ENCODE measurements around the gene UBE2C. TPM values are rescaled to one million over a fixed set of nuclear protein-coding genes. Genes with fewer than 3 reads are reported as not detected.
"Not testable (repeated sequence)": the region's sequence is repeated elsewhere in the genome, so short reads cannot be mapped to it uniquely, and the experiment has no call there.

UBE2C gene
- total RNA-seq, 1 experiment from 2014 or later, result 205 TPM

DNA sequence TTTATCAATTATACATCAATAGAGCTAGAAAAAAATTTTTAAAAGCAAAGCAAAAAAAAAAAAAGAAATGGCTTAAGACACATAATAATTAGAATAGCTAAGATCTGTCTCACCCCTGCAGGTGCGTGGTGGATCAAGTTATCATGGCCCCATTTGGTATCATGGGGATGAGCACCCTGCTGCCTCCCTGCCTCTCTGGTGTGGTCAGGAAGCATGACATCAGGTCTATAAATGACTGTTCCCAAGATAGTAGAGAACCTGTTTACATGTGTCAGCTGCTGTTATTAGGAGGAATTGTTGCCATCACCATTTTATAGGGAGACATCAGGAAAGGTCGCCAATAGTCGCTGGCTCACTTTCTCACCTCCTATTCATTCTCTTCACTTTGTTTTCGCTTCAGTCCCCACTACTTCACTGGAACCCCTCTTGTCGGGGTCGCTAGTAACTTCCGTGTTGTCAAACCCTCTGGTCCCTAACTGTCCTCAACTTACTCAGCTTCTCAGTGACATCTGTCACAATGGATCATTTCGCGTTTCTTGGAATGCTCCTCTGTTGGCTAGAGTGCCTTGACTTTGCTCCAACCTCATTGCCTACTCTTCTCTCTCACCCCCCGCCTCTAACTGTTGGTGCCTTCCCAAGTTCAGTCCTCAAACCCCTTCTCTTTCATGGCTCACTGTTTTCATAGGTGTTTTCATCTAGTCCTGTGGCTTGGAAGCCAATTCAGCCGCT lies 15.9 kb upstream of the UBE2C start:
- DNase-seq (ENCODE audit: low read depth, low spot score), result no peak
- intact Hi-C loops (cut with micrococcal nuclease), result no loop called here
- Histone ChIP-seq H3K27ac (ENCODE audit: low read depth, low read length) (no peak overlapping the region), H3K27me3 (ENCODE audit: insufficient read depth, low read length) (no peaks in the 10 kb centered on the region), H4K20me1 (ENCODE audit: insufficient read depth) (0 out of 2 replicates have a peak, but pooled peaks cover 4% of the 10 kb centered on the region), H3K4me1 (ENCODE audit: control insufficient read depth in 1 of 2, insufficient read depth in 2 of 2, low read length in 2 of 2) (peaks cover 6 to 11% of the 10 kb centered on the region in 2 experiments; a peak in 3 of 4 replicates), H2AFZ (ENCODE audit: low read depth, low read length, poor library complexity, severe bottlenecking) (no peak overlapping the region), H3K36me3 (ENCODE audit: control insufficient read depth in 1 of 2, insufficient read depth in 2 of 2, low read length in 2 of 2) (peaks cover 22 to 30% of the 10 kb centered on the region in 2 experiments), H3K4me2 (ENCODE audit: low read length) (no peak overlapping the region), H3K9me2 (ENCODE audit: insufficient read depth) (no peaks in the 10 kb centered on the region), H3K9me3 (ENCODE audit: control insufficient read depth in 1 of 2, insufficient read depth in 1 of 2, low read depth in 1 of 2, low read length in 2 of 2) (no peaks in the 10 kb centered on the region), H3K9ac (ENCODE audit: low read length) (no peak overlapping the region), H3K4me3 (replicated peaks in 1 of 2; ENCODE audit: low read depth in 1 of 2, low read length in 2 of 2) (no peak overlapping the region), H3K79me2 (ENCODE audit: insufficient read depth, low read length) (peaks cover 18% of the 10 kb centered on the region)
- RAD21 ChIA-PET (ENCODE audit: low non-redundant PET in 1 of 2, low total read pairs in 2 of 2, uncharacterized antibody in 2 of 2, unreplicated experiment in 2 of 2), result no interaction called here
- no TSS peak for BruUV-seq (replicated peaks)
- POLR2A ChIA-PET, result no interaction called here
- TF ChIP-seq POLR2AphosphoS5 (IDR thresholded peaks at IDR 0.05; ENCODE audit: low read depth, low read length), result no peak
- TF ChIP-seq POLR2A (IDR thresholded peaks at IDR 0.05; ENCODE audit: borderline replicate concordance, extremely low read depth, insufficient read depth, insufficient read length), result no peak
- no peak for TF ChIP-seq SIN3A (IDR thresholded peaks at IDR 0.05; ENCODE audit: low read depth)
- TF ChIP-seq EZH2phosphoT487 (IDR thresholded peaks at IDR 0.05; ENCODE audit: borderline replicate concordance), result no peak
- no peak for TF ChIP-seq RAD21 (IDR thresholded peaks at IDR 0.05; ENCODE audit: low read depth)
- no peak for TF ChIP-seq EZH2 (IDR thresholded peaks at IDR 0.05)
- no peak for TF ChIP-seq ZFX (IDR thresholded peaks at IDR 0.05)
- TF ChIP-seq, protein P1, sequence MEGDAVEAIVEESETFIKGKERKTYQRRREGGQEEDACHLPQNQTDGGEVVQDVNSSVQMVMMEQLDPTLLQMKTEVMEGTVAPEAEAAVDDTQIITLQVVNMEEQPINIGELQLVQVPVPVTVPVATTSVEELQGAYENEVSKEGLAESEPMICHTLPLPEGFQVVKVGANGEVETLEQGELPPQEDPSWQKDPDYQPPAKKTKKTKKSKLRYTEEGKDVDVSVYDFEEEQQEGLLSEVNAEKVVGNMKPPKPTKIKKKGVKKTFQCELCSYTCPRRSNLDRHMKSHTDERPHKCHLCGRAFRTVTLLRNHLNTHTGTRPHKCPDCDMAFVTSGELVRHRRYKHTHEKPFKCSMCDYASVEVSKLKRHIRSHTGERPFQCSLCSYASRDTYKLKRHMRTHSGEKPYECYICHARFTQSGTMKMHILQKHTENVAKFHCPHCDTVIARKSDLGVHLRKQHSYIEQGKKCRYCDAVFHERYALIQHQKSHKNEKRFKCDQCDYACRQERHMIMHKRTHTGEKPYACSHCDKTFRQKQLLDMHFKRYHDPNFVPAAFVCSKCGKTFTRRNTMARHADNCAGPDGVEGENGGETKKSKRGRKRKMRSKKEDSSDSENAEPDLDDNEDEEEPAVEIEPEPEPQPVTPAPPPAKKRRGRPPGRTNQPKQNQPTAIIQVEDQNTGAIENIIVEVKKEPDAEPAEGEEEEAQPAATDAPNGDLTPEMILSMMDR (IDR thresholded peaks at IDR 0.05 in 2 of 3, conservative IDR thresholded peaks at IDR 0.05 in 1 of 3; ENCODE audit: borderline replicate concordance in 1 of 3, insufficient read depth in 1 of 3, low read depth in 2 of 3, low read length in 2 of 3), result no peak
- TF ChIP-seq YY1 (IDR thresholded peaks at IDR 0.05; ENCODE audit: extremely low read depth, insufficient replicate concordance, low read depth, low read length), result no peak
- CTCF ChIA-PET, result no interaction called here
- ATAC-seq, result no peak

GRCh38 chr20:45797510-45797909 lies 14.9 kb upstream of the UBE2C start:
- H4K20me1 ChIP-seq (ENCODE audit: insufficient read depth); CTCF ChIA-PET; RAD21 ChIA-PET (ENCODE audit: low non-redundant PET in 1 of 2, low total read pairs in 2 of 2, uncharacterized antibody in 2 of 2, unreplicated experiment in 2 of 2); H3K4me3 ChIP-seq (replicated peaks in 1 of 2; ENCODE audit: low read depth in 1 of 2, low read length in 2 of 2); BruUV-seq (replicated peaks); H3K27me3 ChIP-seq (ENCODE audit: insufficient read depth, low read length); H3K9ac ChIP-seq (ENCODE audit: low read length); H3K4me1 ChIP-seq (ENCODE audit: control insufficient read depth in 1 of 2, insufficient read depth in 2 of 2, low read length in 2 of 2); H2AFZ ChIP-seq (ENCODE audit: low read depth, low read length, poor library complexity, severe bottlenecking); ATAC-seq; H3K9me2 ChIP-seq (ENCODE audit: insufficient read depth); H3K9me3 ChIP-seq (ENCODE audit: control insufficient read depth in 1 of 2, insufficient read depth in 1 of 2, low read depth in 1 of 2, low read length in 2 of 2); H3K27ac ChIP-seq (ENCODE audit: low read depth, low read length); POLR2A ChIA-PET; H3K4me2 ChIP-seq (ENCODE audit: low read length); intact Hi-C loops (cut with micrococcal nuclease); DNase-seq (ENCODE audit: low read depth, low spot score): not testable (repeated sequence)
- Histone ChIP-seq H3K79me2 (ENCODE audit: insufficient read depth, low read length) (peaks cover 12% of the 10 kb centered on the region), H3K36me3 (ENCODE audit: control insufficient read depth in 1 of 2, insufficient read depth in 2 of 2, low read length in 2 of 2) (peaks cover 28 to 33% of the 10 kb centered on the region in 2 experiments)

DNA sequence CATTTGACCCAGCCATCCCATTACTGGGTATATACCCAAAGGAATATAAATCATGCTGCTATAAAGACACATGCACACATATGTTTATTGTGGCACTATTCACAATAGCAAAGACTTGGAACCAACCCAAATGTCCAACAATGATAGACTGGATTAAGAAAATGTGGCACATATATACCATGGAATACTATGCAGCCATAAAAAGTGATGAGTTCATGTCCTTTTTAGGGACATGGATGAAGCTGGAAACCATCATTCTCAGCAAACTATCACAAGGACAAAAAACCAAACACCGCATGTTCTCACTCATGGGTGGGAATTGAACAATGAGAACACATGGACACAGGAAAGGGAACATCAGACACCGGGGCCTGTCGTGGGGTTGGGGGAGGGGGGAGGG lies 14.5 kb upstream of the UBE2C start:
- BruUV-seq (replicated peaks); H3K9me3 ChIP-seq (ENCODE audit: control insufficient read depth in 1 of 2, insufficient read depth in 1 of 2, low read depth in 1 of 2, low read length in 2 of 2); H3K9me2 ChIP-seq (ENCODE audit: insufficient read depth); H3K27me3 ChIP-seq (ENCODE audit: insufficient read depth, low read length); intact Hi-C loops (cut with micrococcal nuclease); H3K4me2 ChIP-seq (ENCODE audit: low read length); RAD21 ChIA-PET (ENCODE audit: low non-redundant PET in 1 of 2, low total read pairs in 2 of 2, uncharacterized antibody in 2 of 2, unreplicated experiment in 2 of 2); H2AFZ ChIP-seq (ENCODE audit: low read depth, low read length, poor library complexity, severe bottlenecking); H3K9ac ChIP-seq (ENCODE audit: low read length); H3K4me3 ChIP-seq (replicated peaks in 1 of 2; ENCODE audit: low read depth in 1 of 2, low read length in 2 of 2); H3K79me2 ChIP-seq (ENCODE audit: insufficient read depth, low read length); DNase-seq (ENCODE audit: low read depth, low spot score); H3K4me1 ChIP-seq (ENCODE audit: control insufficient read depth in 1 of 2, insufficient read depth in 2 of 2, low read length in 2 of 2); H3K27ac ChIP-seq (ENCODE audit: low read depth, low read length); H4K20me1 ChIP-seq (ENCODE audit: insufficient read depth); ATAC-seq; POLR2A ChIA-PET: not testable (repeated sequence)
- CTCF ChIA-PET, result interaction anchor here (1.5 kb wide), 1 partner anchor 15 kb away, joined by 4 read pairs; no protein-coding TSS in a partner anchor
- peaks cover 28 to 37% of the 10 kb centered on the region in 2 experiments for H3K36me3 ChIP-seq (ENCODE audit: control insufficient read depth in 1 of 2, insufficient read depth in 2 of 2, low read length in 2 of 2)

All from HCT116 (cell line).